Endothelial cell of umbilical vein (primary cell): ENCODE results near the gene ZBTB46. TPM values are rescaled to one million over a fixed set of nuclear protein-coding genes. Genes with fewer than 3 reads are reported as not detected.

Experiments
- BruUV-seq: library from RNA; stranded (reverse); fragments of 400-500 nt; replicated peaks from 2 replicates; lab custom pipeline; 2021; lab: Mats Ljungman, UMichigan
- CTCF ChIA-PET: fragments of 300-600, 350-600 bp; sonication (Branson Sonifier 250); formaldehyde crosslinking; loops from one replicate; lab custom pipeline; 2021; ENCODE audit warnings: antibody characterized with exemption, inconsistent platforms; lab: Charles Lee
- POLR2A ChIA-PET: fragments of 300-600, 350-600 bp; sonication (Branson Sonifier 250); formaldehyde crosslinking; loops from one replicate; lab custom pipeline; 2021; ENCODE audit warnings: antibody characterized with exemption, inconsistent platforms; lab: Charles Lee
- DNase-seq: peaks from one replicate; pipeline ENCODE4 v3.0.0-alpha.2; 2011; ENCODE audit warnings: low read depth, low spot score
- FAIRE-seq: peaks from 2 replicates; lab custom pipeline; 2011; peaks lifted over from hg19 to GRCh38; lab: Jason Lieb, UNC
- H2AFZ ChIP-seq: 2 replicates; pipeline ENCODE4 v1.6.0; 2012; ENCODE audit warnings: low read depth, low read length, control low read depth, inconsistent platforms
- H3K27ac ChIP-seq: 2 replicates; pipeline ENCODE4 v1.5.1; 2011; ENCODE audit warnings: low read depth, mild to moderate bottlenecking, control low read depth, low read length, moderate library complexity; ENCODE audit not compliant: insufficient read depth
- H3K27me3 ChIP-seq, 2 experiments: 2 replicates each; pipeline versions ENCODE4 v1.6.0 to v1.6.1; 2011; ENCODE audit warnings: low read length in 2 of 2, mixed read lengths in 1 of 2; ENCODE audit not compliant: control insufficient read depth in 2 of 2, insufficient read depth in 2 of 2
- H3K36me3 ChIP-seq, 2 experiments: 2 replicates in 1 of 2; 3 replicates in 1 of 2; pipeline ENCODE4 v1.5.1; 2011; ENCODE audit warnings: low read length in 2 of 2, mild to moderate bottlenecking in 1 of 2, moderate library complexity in 1 of 2; ENCODE audit not compliant: control insufficient read depth in 2 of 2, insufficient read depth in 2 of 2; ENCODE audit errors: extremely low read depth in 1 of 2
- H3K4me1 ChIP-seq: 3 replicates; pipeline ENCODE4 v1.5.1; 2011; ENCODE audit warnings: mild to moderate bottlenecking, low read length; ENCODE audit not compliant: control insufficient read depth, insufficient read depth; ENCODE audit errors: extremely low read depth
- H3K4me2 ChIP-seq: 2 replicates; pipeline ENCODE4 v1.6.1; 2011; ENCODE audit warnings: low read length, control low read depth, mixed read lengths; ENCODE audit not compliant: insufficient read depth
- H3K4me3 ChIP-seq, 3 experiments: fragments of 200-600 bp in 1 of 3; sonication (generic), shearing (Covaris generic) in 1 of 3; replicated peaks in 1 of 3; 2 replicates each; pipeline ENCODE4 v1.5.1; 2011 to 2016; ENCODE audit warnings: control low read depth in 3 of 3, low read length in 3 of 3, mild to moderate bottlenecking in 2 of 3, inconsistent platforms in 1 of 3, low read depth in 1 of 3, moderate library complexity in 1 of 3; ENCODE audit not compliant: insufficient read depth in 1 of 3
- H3K79me2 ChIP-seq: 2 replicates; pipeline ENCODE4 v1.6.0; 2012; ENCODE audit warnings: low read length, inconsistent platforms; ENCODE audit not compliant: control insufficient read depth, insufficient read depth
- H3K9ac ChIP-seq: replicated peaks from 2 replicates; pipeline ENCODE3; 2011; ENCODE audit warnings: low read length, control low read depth; ENCODE audit not compliant: insufficient read depth; ENCODE audit errors: extremely low read depth
- H3K9me1 ChIP-seq: replicated peaks from 3 replicates; pipeline ENCODE4 v1.6.0; 2011; ENCODE audit warnings: mild to moderate bottlenecking, low read length; ENCODE audit not compliant: control insufficient read depth, insufficient read depth; ENCODE audit errors: extremely low read depth
- H3K9me3 ChIP-seq: replicated peaks from 2 replicates; pipeline ENCODE4 v1.5.1; 2012; ENCODE audit warnings: low read length, inconsistent platforms; ENCODE audit not compliant: control insufficient read depth, insufficient read depth
- H4K20me1 ChIP-seq: replicated peaks from 2 replicates; pipeline ENCODE3; 2011; ENCODE audit warnings: mild to moderate bottlenecking, low read length; ENCODE audit not compliant: control insufficient read depth, insufficient read depth; ENCODE audit errors: extremely low read depth
- CTCF ChIP-seq, 2 donors: IDR thresholded peaks; 1 replicate in 1 of 2; 2 replicates in 1 of 2; pipeline ENCODE4 v1.5.1; 2011; ENCODE audit warnings: low read length in 2 of 2, mild to moderate bottlenecking in 2 of 2, moderate library complexity in 2 of 2, control low read depth in 1 of 2, inconsistent platforms in 1 of 2, low read depth in 1 of 2; ENCODE audit not compliant: insufficient read depth in 1 of 2; ENCODE audit errors: extremely low read depth in 1 of 2
- EZH2 ChIP-seq: IDR thresholded peaks from 2 replicates; pipeline ENCODE4 v1.6.1; 2012; ENCODE audit warnings: borderline replicate concordance, low read depth, mild to moderate bottlenecking, moderate library complexity, low read length, inconsistent platforms; ENCODE audit not compliant: severe bottlenecking
- FOS ChIP-seq: IDR thresholded peaks from 2 replicates; pipeline ENCODE4 v1.6.1; 2011; ENCODE audit warnings: mild to moderate bottlenecking, low read length, moderate library complexity, borderline replicate concordance; ENCODE audit not compliant: insufficient read depth
- GATA2 ChIP-seq: IDR thresholded peaks from 2 replicates; pipeline ENCODE4 v1.7.0; 2011; ENCODE audit warnings: low read depth, mild to moderate bottlenecking, moderate library complexity, mixed read lengths, low read length; ENCODE audit not compliant: insufficient read length, insufficient read depth
- JUN ChIP-seq: IDR thresholded peaks from 2 replicates; pipeline ENCODE4 v1.6.1; 2011; ENCODE audit warnings: borderline replicate concordance, low read depth; ENCODE audit not compliant: insufficient read length, insufficient read depth
- MYC ChIP-seq: IDR thresholded peaks from one replicate; pipeline ENCODE4 v1.6.1; 2011; ENCODE audit warnings: mild to moderate bottlenecking, low read depth, low read length
- POLR2A ChIP-seq: IDR thresholded peaks from 2 replicates; pipeline ENCODE4 v1.6.1; 2012; ENCODE audit warnings: low read depth, mild to moderate bottlenecking, control low read depth, low read length
- POLR2AphosphoS5 ChIP-seq: IDR thresholded peaks from 2 replicates; pipeline ENCODE4 v1.6.1; 2012; ENCODE audit warnings: low read depth, mild to moderate bottlenecking, control low read depth, low read length, moderate library complexity; ENCODE audit not compliant: insufficient read depth
- dilution Hi-C: fragments of 300-500 bp; cut with MboI; formaldehyde crosslinking; loops from one replicate; pipeline ENCODE4 v1.15.0; 2019; ENCODE audit warnings: low sequenced_read_pairs; ENCODE audit not compliant: extremely low pct_ligation_motif_present
- intact Hi-C: fragments of 100-400 bp; cut with micrococcal nuclease; formaldehyde crosslinking; loops from one replicate; pipeline ENCODE4 v1.10.0; 2022
- polyA plus RNA-seq, 4 experiments: library from polyadenylated mRNA; depleted of rRNA in 3 of 4; stranded (reverse) in 3 of 4; unstranded in 1 of 4; fragments of >200 nt; gene quantifications; 2 replicates each; pipeline versions ENCODE4 v1.2.1 to v1.2.3, GENCODE V29; 2011 to 2012; ENCODE audit warnings: missing spikeins in 1 of 4
- total RNA-seq: library from RNA; stranded (reverse); gene quantifications from 2 replicates; pipeline ENCODE4 v1.2.3, GENCODE V29; 2021
- TF ChIP-seq, protein P1 (sequence below): IDR thresholded peaks from 2 replicates; pipeline ENCODE4 v1.6.1; 2011; ENCODE audit not compliant: insufficient read depth, insufficient read length

The ZBTB46 gene
- total and polyA plus RNA-seq, 2 donors (not counting 3 experiments of a cell fraction or from before 2014, with no cell fraction given), result 1.3 to 7.1 TPM

DNA sequence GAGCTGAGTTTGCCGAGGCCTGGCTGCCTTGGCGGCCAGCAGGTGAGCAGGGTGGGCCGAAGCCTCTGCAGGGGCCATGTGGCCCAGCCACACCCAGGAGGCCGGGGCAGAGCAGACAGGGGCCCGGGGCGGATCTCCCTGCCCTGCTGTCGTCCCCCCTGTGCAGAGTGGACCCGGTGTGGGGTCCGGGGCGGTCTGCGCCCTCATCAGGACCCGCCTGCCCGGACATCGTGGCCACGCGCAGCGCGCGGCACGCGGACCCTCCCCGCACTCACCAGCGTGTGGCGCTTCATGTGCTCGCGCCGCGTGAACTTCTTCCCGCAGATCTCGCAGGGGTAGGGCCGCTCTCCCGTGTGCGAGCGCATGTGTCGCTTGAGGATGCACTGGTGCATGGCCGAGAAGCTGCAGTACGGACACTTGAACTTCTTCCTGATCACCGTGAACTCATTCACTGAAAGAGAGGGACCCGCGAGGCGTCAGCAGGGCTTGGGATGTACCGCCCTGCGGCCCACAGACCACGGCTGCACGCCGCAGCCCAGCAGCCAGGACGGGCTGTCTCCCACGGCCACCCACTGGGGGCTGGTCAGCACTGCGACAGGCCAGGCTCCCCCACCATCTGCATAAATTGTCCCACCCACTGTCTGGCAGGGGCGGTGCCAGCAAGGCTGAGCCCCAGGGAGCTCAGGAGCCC lies 78.5 kb downstream of the ZBTB46 start:
- BruUV-seq, result no TSS peak
- H3K4me3 ChIP-seq, result no peak overlapping the region
- no peaks in the 10 kb centered on the region for H3K9me3 ChIP-seq
- H3K9ac ChIP-seq, result no peak overlapping the region
- CTCF ChIA-PET, result no interaction called here
- FAIRE-seq (no peak), DNase-seq (no peak)
- H3K79me2 ChIP-seq, result no peaks in the 10 kb centered on the region
- intact Hi-C loops (no loop called here), dilution Hi-C loops (no loop called here)
- no peak overlapping the region for H3K27ac ChIP-seq
- no peaks in the 10 kb centered on the region for H3K4me1 ChIP-seq
- H2AFZ ChIP-seq, result no peak overlapping the region
- POLR2A ChIA-PET, result no interaction called here
- no peaks in the 10 kb centered on the region for H3K27me3 ChIP-seq
- no peaks in the 10 kb centered on the region for H3K36me3 ChIP-seq
- H3K9me1 ChIP-seq, result no peaks in the 10 kb centered on the region
- H4K20me1 ChIP-seq, result no peaks in the 10 kb centered on the region
- H3K4me2 ChIP-seq, result no peak overlapping the region
- TF ChIP-seq POLR2A (no peak), JUN (no peak)
- TF ChIP-seq, protein P1, sequence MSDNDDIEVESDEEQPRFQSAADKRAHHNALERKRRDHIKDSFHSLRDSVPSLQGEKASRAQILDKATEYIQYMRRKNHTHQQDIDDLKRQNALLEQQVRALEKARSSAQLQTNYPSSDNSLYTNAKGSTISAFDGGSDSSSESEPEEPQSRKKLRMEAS, result no peak

GRCh38 chr20:63751471-63752271 lies 79.4 kb downstream of the ZBTB46 start:
- Histone ChIP-seq H3K4me3 (no peak overlapping the region), H3K27me3 (no peaks in the 10 kb centered on the region), H4K20me1 (no peaks in the 10 kb centered on the region), H2AFZ (no peak overlapping the region), H3K4me1 (no peaks in the 10 kb centered on the region), H3K36me3 (no peaks in the 10 kb centered on the region), H3K4me2 (no peak overlapping the region), H3K27ac (no peak overlapping the region), H3K79me2 (no peaks in the 10 kb centered on the region), H3K9me3 (no peaks in the 10 kb centered on the region), H3K9ac (no peak overlapping the region), H3K9me1 (no peaks in the 10 kb centered on the region)
- BruUV-seq, result no TSS peak
- intact Hi-C loops, result no loop called here
- no peak for FAIRE-seq
- TF ChIP-seq POLR2AphosphoS5 (no peak), FOS (no peak), POLR2A (no peak), GATA2 (no peak), MYC (no peak), EZH2 (no peak), JUN (no peak), CTCF (IDR thresholded peaks at IDR 0.05; ENCODE audit: extremely low read depth in 1 of 2, insufficient read depth in 1 of 2, low read depth in 1 of 2, low read length in 2 of 2) (no peak)
- TF ChIP-seq, protein P1, result no peak
- POLR2A ChIA-PET, result no interaction called here
- dilution Hi-C loops, result no loop called here
- CTCF ChIA-PET, result no interaction called here
- DNase-seq, result no peak
